ENCODE measurements around the gene IL22RA2.

The IL22RA2 gene

GRCh38 chr6:137197684-137198645 is 24.5 kb upstream of the IL22RA2 start:
- no peak for DNase-seq (ENCODE audit: low read depth)

DNA sequence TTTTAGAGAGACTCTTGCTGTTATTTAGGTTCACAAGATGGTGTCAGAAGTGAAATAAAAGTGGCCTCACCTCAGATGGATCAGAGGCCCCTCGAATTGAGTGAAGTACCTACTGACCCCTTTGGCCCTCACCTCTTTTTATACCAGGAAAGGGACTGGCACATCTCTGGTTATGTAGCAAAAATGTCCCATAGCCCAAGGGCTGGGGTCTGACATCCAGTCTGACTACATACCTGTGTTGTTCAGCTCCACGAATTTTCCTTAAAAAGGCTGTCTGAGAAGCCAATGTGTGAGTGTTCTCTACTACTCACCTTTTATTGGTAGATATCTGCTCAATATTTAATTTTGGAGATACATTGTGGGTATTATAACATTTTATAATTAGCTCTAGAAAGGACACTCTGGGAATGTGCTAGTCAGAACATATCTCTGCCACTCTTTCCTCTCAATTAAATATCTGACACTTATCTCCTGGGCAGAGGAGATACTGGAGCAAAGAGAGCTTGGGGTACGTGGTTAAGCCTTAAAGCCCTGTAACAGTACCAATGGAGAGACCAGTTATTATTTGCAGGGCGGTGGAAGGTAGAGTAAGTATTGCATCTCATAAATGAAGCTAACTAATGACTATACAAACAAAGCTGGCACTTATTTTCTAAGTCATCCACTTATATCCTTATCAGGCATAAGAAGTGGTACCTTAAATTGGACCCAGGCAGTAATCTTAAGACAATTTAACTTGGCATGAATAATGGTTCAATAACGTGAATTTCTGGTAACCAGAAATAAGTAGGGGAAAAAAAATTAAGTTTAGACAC is 20.0 kb upstream of the IL22RA2 start:
- DNase-seq (ENCODE audit: low read depth) = no peak

GRCh38 chr6:137192821-137193220 is 19.4 kb upstream of the IL22RA2 start:
- DNase-seq (ENCODE audit: low read depth) = no peak

GRCh38 chr6:137191670-137192069 is 18.2 kb upstream of the IL22RA2 start:
- DNase-seq (ENCODE audit: low read depth) = no peak

DNA sequence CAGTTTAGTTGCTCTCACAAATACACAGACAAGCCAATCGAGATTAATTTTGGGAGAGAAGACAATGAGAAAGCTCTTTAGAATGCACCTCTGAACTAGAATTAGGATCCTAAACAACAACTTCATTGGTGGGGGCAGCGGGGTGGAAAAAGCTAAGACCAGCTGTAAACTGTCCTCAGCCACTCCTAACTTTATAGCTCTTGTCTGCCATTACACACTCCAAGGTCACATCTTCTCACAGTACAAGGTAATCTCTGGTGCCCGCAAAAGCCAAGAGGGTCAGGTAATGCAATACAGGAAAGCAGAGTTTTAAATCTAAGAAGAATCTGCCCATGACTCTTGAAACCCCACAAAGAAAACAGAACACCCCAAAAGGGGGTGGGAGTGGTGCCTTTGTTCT is 17.8 kb upstream of the IL22RA2 start:
- DNase-seq (ENCODE audit: low read depth) = no peak

DNA sequence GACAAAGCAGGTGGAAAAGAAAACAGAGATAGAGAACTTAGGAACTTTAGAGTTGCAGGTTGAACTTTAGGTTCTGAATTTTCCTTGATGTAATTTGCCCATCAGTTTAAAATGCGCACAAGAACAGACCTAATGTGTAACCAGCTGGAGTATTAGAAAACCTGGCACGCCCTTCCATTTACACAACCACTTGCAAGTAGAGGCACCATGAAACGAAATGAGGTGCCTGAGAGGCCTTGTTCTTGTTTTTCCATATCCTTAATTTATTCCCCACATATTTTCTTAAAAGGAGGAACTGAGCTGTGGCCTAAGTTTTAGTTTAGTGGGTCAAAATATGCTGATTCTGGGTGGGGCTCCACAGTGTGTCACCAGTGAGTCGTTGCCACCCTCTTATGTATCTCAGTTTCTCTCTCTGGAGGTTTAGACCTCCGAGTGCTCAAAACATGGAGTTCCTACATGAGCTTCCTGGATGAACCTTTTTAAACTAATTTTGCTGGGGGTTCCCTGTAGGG is 17.2 kb upstream of the IL22RA2 start:
- DNase-seq (ENCODE audit: low read depth) = no peak

GRCh38 chr6:137188855-137189254 is 15.4 kb upstream of the IL22RA2 start:
- DNase-seq (ENCODE audit: low read depth) = no peak

GRCh38 chr6:137185290-137185689 is 11.8 kb upstream of the IL22RA2 start:
- no peak for DNase-seq (ENCODE audit: low read depth)

DNA sequence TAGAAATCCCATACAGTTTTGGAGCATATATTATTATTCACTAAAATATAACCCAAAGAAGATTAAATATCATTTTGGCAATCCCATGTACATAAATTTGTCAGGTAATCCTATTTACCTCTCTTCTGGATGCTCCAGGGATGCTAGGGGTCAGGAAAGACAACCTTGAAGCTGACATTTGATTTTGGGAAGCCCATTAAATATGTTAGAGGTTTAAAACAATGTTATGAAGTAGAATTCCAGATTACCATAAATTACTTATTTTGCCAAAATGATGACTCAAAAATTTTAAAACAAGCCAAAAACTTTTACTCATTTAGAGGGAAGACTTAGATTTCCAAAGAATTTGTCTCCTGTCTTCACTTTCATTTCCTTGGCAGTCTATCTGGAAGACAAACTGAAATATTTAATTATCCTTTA is 9.2 kb upstream of the IL22RA2 start:
- DNase-seq (ENCODE audit: low read depth) = no peak

GRCh38 chr6:137181891-137182653 is 8.6 kb upstream of the IL22RA2 start:
- no peak for DNase-seq (ENCODE audit: low read depth)

- DNase-seq (ENCODE audit: low read depth) = no peak
Observed at GRCh38 chr6:137177611-137178010, 4.2 kb upstream of the IL22RA2 start.

GRCh38 chr6:137176729-137177128 is 3.3 kb upstream of the IL22RA2 start:
- DNase-seq (ENCODE audit: low read depth) = no peak

DNA sequence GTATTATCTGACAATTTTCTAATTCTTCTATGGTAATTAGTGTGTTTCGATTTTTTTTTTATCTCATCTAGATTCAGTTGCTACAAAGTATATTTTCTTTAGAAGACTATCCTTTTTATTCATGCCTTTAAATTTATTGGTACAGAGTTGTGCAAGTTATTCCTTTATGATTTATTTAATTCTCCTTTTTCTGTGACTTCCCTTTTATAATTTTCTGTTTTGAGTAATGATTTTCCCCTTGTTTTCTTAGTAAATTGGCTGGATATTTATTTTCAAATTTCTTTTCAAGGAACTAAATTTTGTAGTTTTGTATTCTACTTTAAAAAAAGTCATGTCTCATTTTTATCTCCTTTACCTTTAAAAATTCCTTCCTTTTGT is 2.4 kb upstream of the IL22RA2 start:
- DNase-seq (ENCODE audit: low read depth) = no peak

DNA sequence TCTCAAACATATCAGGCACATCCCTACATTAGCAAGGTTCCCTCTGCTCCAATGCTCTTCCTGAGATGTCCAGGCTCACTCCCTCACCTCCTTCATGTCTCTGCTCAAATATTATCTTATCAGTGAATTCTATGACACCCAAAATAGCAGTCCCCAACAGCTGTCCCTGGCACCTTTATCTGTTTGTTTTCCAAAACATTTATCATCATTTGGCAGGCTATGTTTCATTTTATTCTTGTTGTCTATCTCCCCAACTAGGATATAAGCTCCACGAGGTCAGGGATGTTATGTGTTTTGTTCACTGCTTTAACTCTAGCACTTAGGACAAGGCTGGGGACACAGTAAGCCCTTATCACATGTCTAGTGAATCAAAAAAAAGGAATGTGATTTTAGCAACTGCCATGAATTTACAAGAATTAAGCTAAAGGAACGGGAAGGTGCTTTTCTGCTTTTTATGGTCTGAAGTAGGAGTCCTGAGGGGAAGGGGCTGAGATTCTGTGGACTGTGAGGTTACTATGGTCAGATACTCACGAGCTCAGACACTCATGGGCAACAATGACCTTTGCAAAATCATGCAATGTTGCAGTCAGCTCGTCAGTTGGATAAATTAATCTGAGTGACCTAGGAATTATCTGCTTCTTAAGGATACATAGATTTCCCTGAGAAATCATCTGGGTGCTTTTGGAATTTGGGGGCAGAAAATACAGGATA is 1.9 kb upstream of the IL22RA2 start:
- DNase-seq (ENCODE audit: low read depth) = no peak

- DNase-seq (ENCODE audit: low read depth) = no peak
Observed at GRCh38 chr6:137172734-137173431, 561 bp downstream of the IL22RA2 start.

GRCh38 chr6:137171824-137172733 is 1.4 kb downstream of the IL22RA2 start:
- no peak for DNase-seq (ENCODE audit: low read depth)

GRCh38 chr6:137171053-137171374 is 2.4 kb downstream of the IL22RA2 start:
- DNase-seq (ENCODE audit: low read depth) = no peak

DNA sequence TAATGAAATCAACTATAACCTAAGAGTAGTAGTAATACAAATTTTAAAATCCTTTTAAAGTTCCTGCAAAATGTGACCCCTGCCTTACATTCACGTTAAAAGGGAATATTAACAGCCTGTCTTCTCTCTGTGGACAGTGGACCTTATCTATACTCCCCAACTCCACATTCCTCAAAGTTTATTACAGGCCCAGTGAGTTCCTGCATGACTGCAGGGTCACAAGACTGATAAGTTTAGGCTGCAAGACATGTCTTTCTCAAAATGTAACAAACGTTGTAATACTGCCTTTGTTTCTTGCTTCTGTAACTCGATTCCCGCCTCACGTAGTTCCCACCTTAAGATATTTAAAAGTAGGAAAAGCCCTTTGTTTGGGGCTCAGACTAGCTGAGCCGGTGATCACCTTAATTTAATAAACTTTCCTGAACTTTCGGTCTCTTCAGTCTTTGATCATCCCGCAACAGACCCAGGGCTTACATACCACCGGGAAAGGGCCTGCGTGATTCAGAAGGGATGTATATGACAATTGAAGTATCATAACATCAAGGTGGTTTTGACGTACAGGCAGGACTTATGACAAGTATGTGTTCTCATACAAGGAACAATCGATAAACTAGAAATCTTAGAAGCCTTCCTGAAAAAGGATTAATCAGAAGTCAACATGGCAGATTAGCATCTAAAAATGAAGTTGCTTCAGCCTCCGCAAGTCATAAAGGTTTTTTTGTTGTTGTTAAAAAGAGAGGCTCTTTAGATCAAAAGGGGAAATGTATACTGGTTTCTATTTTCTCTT is 3.0 kb downstream of the IL22RA2 start:
- DNase-seq (ENCODE audit: low read depth) = no peak

All from stimulated activated CD8-positive, alpha-beta memory T cell treated with anti-CD3 and anti-CD28 coated beads, Interleukin-15, amount 100 ng/mL, for 24 hours (primary cell).